Measurements from ENCODE around the gene ANG. TPM values are rescaled to one million over a fixed set of nuclear protein-coding genes. Genes with fewer than 3 reads are reported as not detected.

ANG gene
- total RNA-seq, 1 donor from 2014 or later, result 2.4 TPM

DNA sequence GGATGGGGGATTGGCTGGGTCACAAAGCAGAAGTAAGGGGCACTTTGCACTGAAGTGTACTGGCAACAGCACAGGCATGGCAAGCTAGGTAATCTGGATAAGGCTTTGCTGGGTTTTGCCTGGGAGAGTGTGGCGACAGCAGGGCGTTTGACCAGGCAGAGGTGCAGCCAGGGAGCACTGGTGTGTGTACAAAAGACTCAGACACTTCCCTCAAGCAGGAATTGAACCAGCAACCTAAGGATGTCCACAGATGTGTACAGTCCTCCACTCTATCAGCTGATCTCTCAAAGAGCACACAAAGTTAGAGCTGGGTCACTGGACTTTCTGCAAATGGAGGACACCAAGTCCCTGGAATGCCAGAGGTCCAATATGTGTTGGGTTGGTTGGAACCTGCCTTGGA, 19.6 kb upstream of the ANG start:
- TF ChIP-seq CTCF (IDR thresholded peaks at IDR 0.05; ENCODE audit: insufficient read depth, low read length, severe bottlenecking), result no peak
- Histone ChIP-seq H3K27me3 (ENCODE audit: control insufficient read depth, insufficient read depth, low read length) (no peaks in the 10 kb centered on the region), H3K4me3 (ENCODE audit: low read depth, low read length) (no peak overlapping the region), H3K36me3 (ENCODE audit: control insufficient read depth, insufficient read depth, low read length) (no peaks in the 10 kb centered on the region)
- no peak for DNase-seq (ENCODE audit: low read depth)
- FAIRE-seq, result no peak

DNA sequence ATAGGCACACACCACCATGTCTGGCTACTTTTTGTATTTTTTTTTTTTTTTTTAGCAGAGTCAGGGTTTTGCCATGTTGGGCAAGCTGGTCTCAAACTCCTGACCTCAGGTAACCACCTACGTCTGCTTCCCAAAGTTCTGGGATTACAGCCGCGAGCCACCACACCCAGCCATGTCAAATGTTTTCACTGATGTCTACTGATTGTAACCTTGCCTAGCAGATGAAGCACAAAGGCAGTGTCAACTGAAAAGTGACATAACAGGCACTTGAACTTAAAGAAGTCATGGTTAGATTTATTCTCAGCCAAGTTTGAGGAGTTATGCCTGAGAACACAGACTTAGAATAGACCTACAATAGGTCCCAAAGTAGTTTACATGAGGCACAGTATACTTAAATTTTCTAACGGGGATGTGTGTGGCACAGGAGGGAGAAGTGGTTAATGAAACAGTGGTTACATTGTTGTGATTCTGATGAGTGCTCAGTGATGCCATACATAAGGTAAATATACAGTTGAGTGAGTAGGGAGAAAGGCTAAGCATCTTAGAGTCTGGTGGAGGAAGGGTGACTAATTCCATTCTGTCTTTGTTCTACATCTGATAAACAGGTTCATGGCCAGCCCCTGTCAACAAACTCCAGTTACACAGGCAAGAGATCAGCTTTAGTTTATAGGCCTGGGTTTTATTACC, 16.8 kb upstream of the ANG start:
- DNase-seq (ENCODE audit: low read depth) (peak; percentile 18), FAIRE-seq (no peak)
- no peak for TF ChIP-seq CTCF (IDR thresholded peaks at IDR 0.05; ENCODE audit: insufficient read depth, low read length, severe bottlenecking)
- Histone ChIP-seq H3K27me3 (ENCODE audit: control insufficient read depth, insufficient read depth, low read length) (no peaks in the 10 kb centered on the region), H3K36me3 (ENCODE audit: control insufficient read depth, insufficient read depth, low read length) (no peaks in the 10 kb centered on the region), H3K4me3 (ENCODE audit: low read depth, low read length) (no peak overlapping the region)

DNA sequence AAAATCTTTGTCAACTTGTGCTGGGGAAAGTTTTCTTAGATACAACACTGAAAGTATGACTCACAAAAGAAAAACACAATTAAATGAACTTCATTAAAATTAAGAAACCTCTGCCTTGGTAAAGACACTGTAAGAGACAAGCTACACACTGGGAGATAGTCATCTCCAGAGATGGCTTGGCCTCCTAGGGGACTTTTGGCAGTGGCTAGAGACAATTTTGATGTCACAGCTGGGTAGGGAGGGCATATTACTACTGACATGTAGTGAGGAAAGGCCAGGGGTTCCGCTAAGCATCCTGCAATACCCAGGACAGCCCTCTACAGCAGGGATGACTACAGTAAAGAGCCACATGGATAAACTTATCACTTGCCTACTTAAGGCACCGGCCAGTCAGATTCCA, 12.9 kb upstream of the ANG start:
- Histone ChIP-seq H3K36me3 (ENCODE audit: control insufficient read depth, insufficient read depth, low read length) (no peaks in the 10 kb centered on the region), H3K4me3 (ENCODE audit: low read depth, low read length) (no peak overlapping the region), H3K27me3 (ENCODE audit: control insufficient read depth, insufficient read depth, low read length) (no peaks in the 10 kb centered on the region)
- FAIRE-seq (no peak), DNase-seq (ENCODE audit: low read depth) (no peak)
- TF ChIP-seq CTCF (IDR thresholded peaks at IDR 0.05; ENCODE audit: insufficient read depth, low read length, severe bottlenecking), result no peak

GRCh38 chr14:20676072-20676471, 12.5 kb upstream of the ANG start:
- H3K36me3 ChIP-seq (ENCODE audit: control insufficient read depth, insufficient read depth, low read length), result no peaks in the 10 kb centered on the region
- no peak overlapping the region for H3K4me3 ChIP-seq (ENCODE audit: low read depth, low read length)
- DNase-seq (ENCODE audit: low read depth), result no peak
- no peak for TF ChIP-seq CTCF (IDR thresholded peaks at IDR 0.05; ENCODE audit: insufficient read depth, low read length, severe bottlenecking)
- FAIRE-seq, result no peak
- no peaks in the 10 kb centered on the region for H3K27me3 ChIP-seq (ENCODE audit: control insufficient read depth, insufficient read depth, low read length)

- TF ChIP-seq CTCF (IDR thresholded peaks at IDR 0.05; ENCODE audit: insufficient read depth, low read length, severe bottlenecking), result no peak
- peak; percentile 48 for DNase-seq (ENCODE audit: low read depth)
- no peak for FAIRE-seq
Observed at GRCh38 chr14:20679907-20680306, 8.7 kb upstream of the ANG start.

DNA sequence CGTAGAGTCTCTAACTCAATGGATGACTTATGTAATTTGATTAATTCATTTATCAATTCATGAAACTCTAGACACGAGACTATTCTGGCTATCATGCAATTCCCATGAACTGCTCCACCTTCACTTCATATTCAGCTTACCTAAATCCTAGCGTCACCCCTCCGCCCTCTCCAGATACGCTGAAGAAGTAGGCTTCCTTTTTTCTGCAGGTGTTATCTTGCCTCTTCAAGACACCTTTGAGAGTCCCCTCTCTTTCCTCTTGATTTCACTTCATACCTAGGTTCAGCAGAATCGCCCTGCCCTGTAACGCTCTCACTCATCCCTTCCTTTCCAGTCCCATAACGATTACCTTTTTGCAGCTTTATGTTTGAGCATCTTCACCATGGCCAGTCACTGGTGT, 8.2 kb upstream of the ANG start:
- DNase-seq (ENCODE audit: low read depth), result no peak
- no peak for TF ChIP-seq CTCF (IDR thresholded peaks at IDR 0.05; ENCODE audit: insufficient read depth, low read length, severe bottlenecking)
- no peaks in the 10 kb centered on the region for H3K36me3 ChIP-seq (ENCODE audit: control insufficient read depth, insufficient read depth, low read length)
- no peak for FAIRE-seq
- H3K4me3 ChIP-seq (ENCODE audit: low read depth, low read length), result no peak overlapping the region
- H3K27me3 ChIP-seq (ENCODE audit: control insufficient read depth, insufficient read depth, low read length), result no peaks in the 10 kb centered on the region

More at GRCh38 chr14:20679907-20680306, 8.7 kb upstream of the ANG start:
- no peaks in the 10 kb centered on the region for H3K36me3 ChIP-seq (ENCODE audit: control insufficient read depth, insufficient read depth, low read length)
- no peaks in the 10 kb centered on the region for H3K27me3 ChIP-seq (ENCODE audit: control insufficient read depth, insufficient read depth, low read length)
- H3K4me3 ChIP-seq (ENCODE audit: low read depth, low read length), result no peak overlapping the region

Measured in bronchial epithelial cell (primary cell).